ENCODE results near the gene CPS1.

The CPS1 gene

GRCh38 chr2:210707900-210708299 is 151.5 kb downstream of the CPS1 start:
- H3K9me3 ChIP-seq (ENCODE audit: insufficient read depth, low read length) = no peaks in the 10 kb centered on the region
- no peak overlapping the region for H3K9ac ChIP-seq (ENCODE audit: insufficient read length, low read depth)
- no peaks in the 10 kb centered on the region for H3K27me3 ChIP-seq (ENCODE audit: insufficient read depth, insufficient read length)
- no peaks in the 10 kb centered on the region for H3K36me3 ChIP-seq (ENCODE audit: insufficient read depth, insufficient read length, low read length)
- no peak overlapping the region for H3K4me3 ChIP-seq (ENCODE audit: insufficient read length, low read depth)
- no peaks in the 10 kb centered on the region for H3K4me1 ChIP-seq (ENCODE audit: insufficient read depth, insufficient read length)
- DNase-seq (ENCODE audit: low read depth, low spot score) = no peak
- TF ChIP-seq YY1 (IDR thresholded peaks at IDR 0.05; ENCODE audit: insufficient read depth, insufficient read length) (no peak), SUZ12 (IDR thresholded peaks at IDR 0.05; ENCODE audit: extremely low read depth, insufficient read depth, insufficient read length) (no peak)

GRCh38 chr2:210713122-210713521 is 156.7 kb downstream of the CPS1 start:
- no peak for DNase-seq (ENCODE audit: low read depth, low spot score)
- Histone ChIP-seq H3K9me3 (ENCODE audit: insufficient read depth, low read length) (no peaks in the 10 kb centered on the region), H3K36me3 (ENCODE audit: insufficient read depth, insufficient read length, low read length) (no peaks in the 10 kb centered on the region), H3K4me3 (ENCODE audit: insufficient read length, low read depth) (no peak overlapping the region), H3K9ac (ENCODE audit: insufficient read length, low read depth) (no peak overlapping the region), H3K27me3 (ENCODE audit: insufficient read depth, insufficient read length) (no peaks in the 10 kb centered on the region), H3K4me1 (ENCODE audit: insufficient read depth, insufficient read length) (no peaks in the 10 kb centered on the region)
- TF ChIP-seq SUZ12 (IDR thresholded peaks at IDR 0.05; ENCODE audit: extremely low read depth, insufficient read depth, insufficient read length) = no peak
- TF ChIP-seq YY1 (IDR thresholded peaks at IDR 0.05; ENCODE audit: insufficient read depth, insufficient read length) = no peak
- no peak for TF ChIP-seq ZNF274 (IDR thresholded peaks at IDR 0.05; ENCODE audit: low read depth, low read length)

GRCh38 chr2:210715560-210716082 is 159.2 kb downstream of the CPS1 start:
- no peaks in the 10 kb centered on the region for H3K27me3 ChIP-seq (ENCODE audit: insufficient read depth, insufficient read length)
- no peak for TF ChIP-seq SUZ12 (IDR thresholded peaks at IDR 0.05; ENCODE audit: extremely low read depth, insufficient read depth, insufficient read length)
- no peak for TF ChIP-seq ZNF274 (IDR thresholded peaks at IDR 0.05; ENCODE audit: low read depth, low read length)
- TF ChIP-seq YY1 (IDR thresholded peaks at IDR 0.05; ENCODE audit: insufficient read depth, insufficient read length) = no peak
- no peak for DNase-seq (ENCODE audit: low read depth, low spot score)
- no peak overlapping the region for H3K9ac ChIP-seq (ENCODE audit: insufficient read length, low read depth)
- H3K4me1 ChIP-seq (ENCODE audit: insufficient read depth, insufficient read length) = no peaks in the 10 kb centered on the region
- no peaks in the 10 kb centered on the region for H3K36me3 ChIP-seq (ENCODE audit: insufficient read depth, insufficient read length, low read length)
- no peak overlapping the region for H3K4me3 ChIP-seq (ENCODE audit: insufficient read length, low read depth)
- H3K9me3 ChIP-seq (ENCODE audit: insufficient read depth, low read length) = no peaks in the 10 kb centered on the region

GRCh38 chr2:210718503-210718902 is 162.1 kb downstream of the CPS1 start:
- Histone ChIP-seq H3K4me1 (ENCODE audit: insufficient read depth, insufficient read length) (no peaks in the 10 kb centered on the region), H3K4me3 (ENCODE audit: insufficient read length, low read depth) (no peak overlapping the region), H3K27me3 (ENCODE audit: insufficient read depth, insufficient read length) (no peaks in the 10 kb centered on the region), H3K9me3 (ENCODE audit: insufficient read depth, low read length) (no peaks in the 10 kb centered on the region), H3K9ac (ENCODE audit: insufficient read length, low read depth) (no peak overlapping the region), H3K36me3 (ENCODE audit: insufficient read depth, insufficient read length, low read length) (no peaks in the 10 kb centered on the region)
- no peak for TF ChIP-seq SUZ12 (IDR thresholded peaks at IDR 0.05; ENCODE audit: extremely low read depth, insufficient read depth, insufficient read length)
- no peak for DNase-seq (ENCODE audit: low read depth, low spot score)

- DNase-seq (ENCODE audit: low read depth, low spot score) = no peak
- H3K27me3 ChIP-seq (ENCODE audit: insufficient read depth, insufficient read length) = no peaks in the 10 kb centered on the region
- no peak overlapping the region for H3K9ac ChIP-seq (ENCODE audit: insufficient read length, low read depth)
- no peaks in the 10 kb centered on the region for H3K36me3 ChIP-seq (ENCODE audit: insufficient read depth, insufficient read length, low read length)
- H3K4me1 ChIP-seq (ENCODE audit: insufficient read depth, insufficient read length) = no peaks in the 10 kb centered on the region
- no peak for TF ChIP-seq YY1 (IDR thresholded peaks at IDR 0.05; ENCODE audit: insufficient read depth, insufficient read length)
- no peak for TF ChIP-seq ZNF274 (IDR thresholded peaks at IDR 0.05; ENCODE audit: low read depth, low read length)
- no peak for TF ChIP-seq SUZ12 (IDR thresholded peaks at IDR 0.05; ENCODE audit: extremely low read depth, insufficient read depth, insufficient read length)
- no peak overlapping the region for H3K4me3 ChIP-seq (ENCODE audit: insufficient read length, low read depth)
- no peaks in the 10 kb centered on the region for H3K9me3 ChIP-seq (ENCODE audit: insufficient read depth, low read length)
These were observed 165.7 kb downstream of the CPS1 start for GRCh38 chr2:210722092-210722491.

GRCh38 chr2:210727549-210727948 is 171.2 kb downstream of the CPS1 start:
- no peak overlapping the region for H3K9ac ChIP-seq (ENCODE audit: insufficient read length, low read depth)
- no peaks in the 10 kb centered on the region for H3K36me3 ChIP-seq (ENCODE audit: insufficient read depth, insufficient read length, low read length)
- no peaks in the 10 kb centered on the region for H3K27me3 ChIP-seq (ENCODE audit: insufficient read depth, insufficient read length)
- no peaks in the 10 kb centered on the region for H3K9me3 ChIP-seq (ENCODE audit: insufficient read depth, low read length)
- TF ChIP-seq YY1 (IDR thresholded peaks at IDR 0.05; ENCODE audit: insufficient read depth, insufficient read length) = no peak
- TF ChIP-seq SUZ12 (IDR thresholded peaks at IDR 0.05; ENCODE audit: extremely low read depth, insufficient read depth, insufficient read length) = no peak
- TF ChIP-seq ZNF274 (IDR thresholded peaks at IDR 0.05; ENCODE audit: low read depth, low read length) = no peak
- H3K4me3 ChIP-seq (ENCODE audit: insufficient read length, low read depth) = no peak overlapping the region
- no peaks in the 10 kb centered on the region for H3K4me1 ChIP-seq (ENCODE audit: insufficient read depth, insufficient read length)
- no peak for DNase-seq (ENCODE audit: low read depth, low spot score)
